NCI-H524 (cell line): Measurements from ENCODE around the gene GUCA2B.
A peak's percentile ranks its signal among the peaks of the same experiment; 100 is the strongest.

Experiments
- DNase-seq, 2 experiments: peaks; one replicate each; lab custom pipeline; 2025; lab: John Stamatoyannopoulos, UW

GUCA2B gene

GRCh38 chr1:42152907-42153600 is at the start of gene GUCA2B:
Gene GUCA2B, plus strand, starts transcription at chr1:42153410. Its CDS starts 41 bp downstream, at chr1:42153451.
- no peak for DNase-seq

DNA sequence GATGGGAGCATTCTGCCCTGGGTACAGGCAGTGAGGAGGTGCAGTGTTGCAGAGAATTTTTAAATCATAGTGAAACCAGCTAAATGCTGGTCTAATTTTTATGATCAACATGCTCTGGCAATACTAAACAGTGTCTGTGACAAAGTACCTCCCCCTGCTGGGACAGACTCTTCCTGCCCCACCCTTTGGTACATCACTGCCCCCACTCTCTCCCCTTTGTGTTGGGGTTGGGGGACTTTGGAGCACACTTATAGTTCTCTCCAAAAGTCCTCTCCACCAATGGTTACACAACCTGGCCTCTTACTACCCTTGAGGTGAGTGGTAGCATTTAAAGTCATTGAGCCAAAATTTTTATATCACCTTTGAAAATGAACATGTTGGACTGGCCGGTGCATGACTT is 48.2 kb upstream of the GUCA2B start:
- DNase-seq = no peak

DNA sequence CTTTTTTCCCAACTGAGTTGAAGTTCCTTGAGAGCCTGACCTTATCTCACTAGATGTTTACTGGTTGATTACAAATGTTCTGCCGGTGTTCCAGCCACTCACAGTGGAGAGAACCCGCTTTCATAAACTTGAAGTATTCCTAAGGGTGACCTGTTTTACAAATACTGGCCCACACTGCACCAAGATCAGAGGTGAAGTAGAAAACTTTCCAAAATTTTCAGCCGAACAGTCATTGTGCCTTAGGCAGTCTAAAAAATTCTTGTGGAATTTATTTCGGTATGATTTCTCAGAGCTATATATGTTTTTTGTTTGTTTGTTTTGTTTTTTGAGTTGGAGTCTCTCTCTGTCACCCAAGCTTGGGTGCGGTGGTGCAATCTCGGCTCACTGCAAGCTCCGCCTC is 44.9 kb upstream of the GUCA2B start:
- DNase-seq = no peak

- no peak for DNase-seq
Measured at GRCh38 chr1:42109600-42109999, 43.6 kb upstream of the GUCA2B start.

DNA sequence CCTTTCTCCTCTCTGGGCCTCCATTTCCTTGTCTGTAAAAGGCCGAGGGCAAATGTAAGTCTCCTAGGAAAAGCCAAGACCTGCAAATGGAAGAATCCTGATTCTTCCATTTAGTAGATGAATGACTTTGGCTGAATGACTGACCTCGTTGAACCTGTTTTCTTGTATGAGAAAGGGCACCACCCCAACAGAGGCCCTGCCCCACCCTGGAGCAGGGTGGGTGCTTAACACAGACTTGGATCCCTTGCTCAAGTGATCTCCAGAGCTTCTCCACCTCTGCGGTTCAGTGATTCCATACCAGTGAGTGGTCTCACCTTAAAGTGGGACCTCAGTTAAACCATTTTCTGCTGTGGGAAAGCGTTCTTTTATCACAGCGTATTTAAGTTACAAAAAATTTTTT is 39.0 kb upstream of the GUCA2B start:
- DNase-seq = no peak

- no peak for DNase-seq
Measured at GRCh38 chr1:42117214-42117613, 36.0 kb upstream of the GUCA2B start.

DNA sequence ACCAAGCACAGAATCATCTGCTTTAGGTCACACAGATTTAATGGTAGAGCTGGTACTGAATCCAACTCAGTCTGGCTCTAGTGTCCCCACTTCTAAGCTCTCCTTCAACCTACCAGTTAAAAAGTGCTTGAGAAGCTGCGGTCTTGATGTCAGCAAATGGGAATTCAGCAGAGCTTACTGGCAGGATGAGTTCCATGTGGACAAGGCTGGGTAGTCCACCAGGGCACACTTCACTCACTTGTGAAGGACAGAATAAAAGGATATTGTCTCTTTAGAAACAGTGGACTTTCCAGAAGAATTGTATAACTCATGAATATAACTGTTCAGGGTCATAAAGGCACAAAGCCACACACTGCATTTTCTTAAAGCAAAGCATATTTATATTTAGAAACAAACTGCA is 35.1 kb upstream of the GUCA2B start:
- DNase-seq = no peak

- DNase-seq = no peak
Measured at GRCh38 chr1:42122408-42122807, 30.8 kb upstream of the GUCA2B start.

DNA sequence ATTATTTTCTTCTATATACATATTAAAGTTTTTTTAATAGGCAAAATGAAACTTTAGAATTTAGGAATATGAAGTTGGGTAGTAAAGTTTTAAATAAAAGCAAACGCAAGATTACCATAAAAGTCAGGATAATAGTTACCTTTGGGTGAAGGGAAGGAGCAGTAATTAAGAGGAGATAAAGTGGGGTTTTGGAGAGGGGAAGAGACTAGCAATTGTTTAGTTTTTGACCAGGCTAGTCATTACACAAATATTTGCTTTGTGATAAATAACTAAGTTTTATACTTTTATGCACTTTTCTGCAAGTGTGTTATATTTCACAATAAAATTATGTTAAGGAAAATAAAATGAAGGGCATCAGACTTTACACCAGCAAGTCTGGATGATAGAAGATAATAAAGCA is 27.7 kb upstream of the GUCA2B start:
- DNase-seq = no peak

GRCh38 chr1:42127767-42128166 is 25.4 kb upstream of the GUCA2B start:
- DNase-seq = no peak

DNA sequence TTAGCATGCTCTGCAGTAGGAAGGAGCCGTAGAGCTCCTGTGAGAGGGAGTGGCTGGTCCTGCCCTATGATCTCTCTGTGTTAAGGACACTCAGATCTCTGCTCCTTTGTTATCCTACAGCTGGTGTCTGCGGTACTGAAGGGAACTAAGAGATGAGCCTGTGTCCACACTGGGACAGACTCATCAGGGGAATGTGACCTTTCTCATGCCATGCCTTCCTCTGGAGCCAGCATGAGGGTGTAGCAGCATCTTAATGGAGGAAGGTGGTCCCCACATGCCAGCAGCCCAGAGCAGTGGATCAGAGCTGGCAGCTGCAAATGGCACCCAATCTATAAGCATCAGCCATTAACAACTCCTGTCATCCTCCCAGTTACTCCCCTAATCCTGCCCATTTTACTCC is 24.7 kb upstream of the GUCA2B start:
- peak in 1 of 2 experiments; percentile 59 for DNase-seq

GRCh38 chr1:42128964-42129363 is 24.2 kb upstream of the GUCA2B start:
- DNase-seq = peak; percentile 14 to 71

DNA sequence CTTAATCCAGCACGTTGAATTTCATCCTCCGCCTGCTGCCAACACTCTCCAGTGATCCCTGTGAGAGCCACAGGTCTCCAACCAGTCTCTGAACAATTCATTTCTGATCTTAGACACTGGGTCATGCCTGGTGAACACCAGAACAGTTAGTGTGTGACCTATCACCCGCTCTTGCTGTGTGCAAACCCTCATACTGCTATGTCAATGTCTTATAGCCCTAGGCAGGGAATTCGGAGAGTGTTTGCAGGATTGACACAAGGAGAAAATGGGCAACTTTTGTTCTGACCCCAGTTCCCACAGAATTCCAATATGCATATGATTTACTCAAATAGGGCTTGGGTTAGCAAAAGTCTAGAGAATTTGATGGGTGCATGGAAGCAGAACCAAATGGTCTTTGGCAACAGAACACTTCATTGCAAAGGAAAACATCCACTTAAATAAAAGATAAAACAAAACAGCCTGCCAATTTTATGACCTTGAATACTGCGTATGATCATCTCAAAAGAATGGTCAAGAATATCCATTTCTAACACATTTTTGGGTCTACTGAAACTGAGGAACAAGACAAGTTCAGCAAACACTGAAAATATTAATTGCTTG is 23.0 kb upstream of the GUCA2B start:
- no peak for DNase-seq

- no peak for DNase-seq
Measured at GRCh38 chr1:42133390-42133789, 19.8 kb upstream of the GUCA2B start.

GRCh38 chr1:42133809-42134526 is 19.2 kb upstream of the GUCA2B start:
- no peak for DNase-seq

GRCh38 chr1:42135426-42135825 is 17.8 kb upstream of the GUCA2B start:
- DNase-seq = no peak

- DNase-seq = no peak
Measured at GRCh38 chr1:42136466-42136865, 16.7 kb upstream of the GUCA2B start.

GRCh38 chr1:42137766-42138165 is 15.4 kb upstream of the GUCA2B start:
- DNase-seq = peak in 1 of 2 experiments; percentile 52

DNA sequence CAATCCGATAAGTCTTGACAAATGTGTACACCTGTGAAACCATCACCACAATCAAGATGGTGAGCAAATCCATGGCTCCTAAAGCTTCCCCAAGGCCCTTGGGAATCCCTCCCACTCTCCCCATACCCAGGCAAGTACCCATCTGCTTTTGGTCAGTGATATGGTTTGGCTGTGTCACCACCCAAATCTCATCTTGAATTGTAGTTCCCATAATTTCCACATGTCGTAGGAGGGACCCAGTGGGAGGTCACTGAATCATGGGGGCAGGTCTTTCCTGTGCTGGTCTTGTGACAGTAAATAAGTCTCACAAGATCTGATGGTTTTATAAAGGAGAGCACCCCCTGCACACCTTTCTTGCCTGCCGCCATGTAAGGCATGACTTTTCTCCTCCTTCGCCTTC is 14.6 kb upstream of the GUCA2B start:
- no peak for DNase-seq

DNA sequence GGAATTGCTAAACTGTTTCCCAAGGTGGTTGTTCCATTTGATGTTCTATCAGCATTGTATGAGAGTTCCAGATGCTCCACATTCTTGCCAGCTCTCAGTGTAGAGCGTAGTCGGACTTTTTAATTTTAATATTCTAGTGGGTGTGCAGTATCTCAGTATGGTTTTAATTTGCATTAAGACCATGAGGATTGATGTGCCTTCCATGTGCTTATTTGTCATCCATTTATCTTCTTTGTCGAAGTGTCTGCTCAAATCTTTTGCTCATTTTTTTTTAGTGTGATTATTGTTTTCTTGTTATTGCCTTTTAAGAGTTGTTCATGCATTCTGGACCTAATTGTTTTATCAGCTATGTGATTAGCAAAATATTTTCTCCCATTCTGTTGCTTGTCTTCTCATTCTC is 13.8 kb upstream of the GUCA2B start:
- DNase-seq = no peak

- DNase-seq = no peak
Measured at GRCh38 chr1:42140191-42140590, 13.0 kb upstream of the GUCA2B start.

- no peak for DNase-seq
Measured at GRCh38 chr1:42141978-42142377, 11.2 kb upstream of the GUCA2B start.
